ENCODE results near the gene ZDHHC1.

GRCh38 chr16:67461600-67462278 lies 45.5 kb upstream of the ZDHHC1 start:
- TF ChIP-seq SP4 (CRISPR knock-in tag; IDR thresholded peaks at IDR 0.05), result no peak
- TF ChIP-seq ZBTB7A (CRISPR knock-in tag; IDR thresholded peaks at IDR 0.05), result no peak
- TF ChIP-seq, protein P1, sequence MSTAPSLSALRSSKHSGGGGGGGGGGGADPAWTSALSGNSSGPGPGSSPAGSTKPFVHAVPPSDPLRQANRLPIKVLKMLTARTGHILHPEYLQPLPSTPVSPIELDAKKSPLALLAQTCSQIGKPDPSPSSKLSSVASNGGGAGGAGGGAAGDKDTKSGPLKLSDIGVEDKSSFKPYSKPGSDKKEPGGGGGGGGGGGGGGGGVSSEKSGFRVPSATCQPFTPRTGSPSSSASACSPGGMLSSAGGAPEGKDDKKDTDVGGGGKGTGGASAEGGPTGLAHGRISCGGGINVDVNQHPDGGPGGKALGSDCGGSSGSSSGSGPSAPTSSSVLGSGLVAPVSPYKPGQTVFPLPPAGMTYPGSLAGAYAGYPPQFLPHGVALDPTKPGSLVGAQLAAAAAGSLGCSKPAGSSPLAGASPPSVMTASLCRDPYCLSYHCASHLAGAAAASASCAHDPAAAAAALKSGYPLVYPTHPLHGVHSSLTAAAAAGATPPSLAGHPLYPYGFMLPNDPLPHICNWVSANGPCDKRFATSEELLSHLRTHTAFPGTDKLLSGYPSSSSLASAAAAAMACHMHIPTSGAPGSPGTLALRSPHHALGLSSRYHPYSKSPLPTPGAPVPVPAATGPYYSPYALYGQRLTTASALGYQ (CRISPR knock-in tag; IDR thresholded peaks at IDR 0.05), result no peak
- no peak for TF ChIP-seq POLR2A (IDR thresholded peaks at IDR 0.05; ENCODE audit: insufficient read depth in 1 of 2, low read depth in 2 of 2, low read length in 2 of 2)
- TF ChIP-seq EED (CRISPR knock-in tag; IDR thresholded peaks at IDR 0.05), result no peak
- TF ChIP-seq CAMTA2 (CRISPR knock-in tag; IDR thresholded peaks at IDR 0.05; ENCODE audit: borderline replicate concordance), result no peak
- TF ChIP-seq PLSCR1 (CRISPR knock-in tag; IDR thresholded peaks at IDR 0.05; ENCODE audit: borderline replicate concordance), result no peak
- TF ChIP-seq U2AF1 (optimal IDR thresholded peaks at IDR 0.05; ENCODE audit: low read depth, low read length), result no peak
- no peak for TF ChIP-seq TAF15 (IDR thresholded peaks at IDR 0.05; ENCODE audit: low read depth, low read length, poor library complexity, severe bottlenecking)

Measured in HepG2 (cell line).